ENCODE measurements around the gene ERC2. TPM values are rescaled to one million over a fixed set of nuclear protein-coding genes. Genes with fewer than 3 reads are reported as not detected.
A peak's percentile ranks its signal among the peaks of the same experiment; 100 is the strongest.

ERC2 gene
- total RNA-seq, 4 donors from 2014 or later: 5.3 to 8.8 (median 7.8) TPM

- intact Hi-C loops (cut with DNase I): no loop called here
- Histone ChIP-seq H3K27ac (no peak overlapping the region), H3K9me3 (no peaks in the 10 kb centered on the region), H3K4me3 (replicated peaks in 1 of 3) (no peak overlapping the region), H3K27me3 (no peaks in the 10 kb centered on the region), H3K4me1 (no peaks in the 10 kb centered on the region), H3K36me3 (no peaks in the 10 kb centered on the region)
- DNase-seq: no peak
- WGBS, 2 donors: 63 to 73% methylated on average over 5 of the region's 5 CpGs
- no peak for TF ChIP-seq CTCF (IDR thresholded peaks at IDR 0.05)
- TF ChIP-seq POLR2A (IDR thresholded peaks at IDR 0.05): no peak
These were observed 789.6 kb downstream of the ERC2 start for GRCh38 chr3:55678546-55679216.

GRCh38 chr3:55676643-55677042 lies 791.6 kb downstream of the ERC2 start:
- 58 to 67% methylated on average over 3 of the region's 3 CpGs for WGBS, 2 donors
- Histone ChIP-seq H3K4me3 (replicated peaks in 1 of 3) (no peak overlapping the region), H3K27ac (no peak overlapping the region), H3K9me3 (no peaks in the 10 kb centered on the region), H3K27me3 (no peaks in the 10 kb centered on the region), H3K4me1 (no peaks in the 10 kb centered on the region), H3K36me3 (no peaks in the 10 kb centered on the region)
- TF ChIP-seq POLR2A (IDR thresholded peaks at IDR 0.05) (no peak), CTCF (IDR thresholded peaks at IDR 0.05) (no peak)
- peak in 1 of 2 donors; percentile 7 for DNase-seq
- intact Hi-C loops (cut with DNase I): no loop called here

- Histone ChIP-seq H3K27ac (no peak overlapping the region), H3K4me3 (replicated peaks in 1 of 3) (no peak overlapping the region), H3K4me1 (no peaks in the 10 kb centered on the region), H3K36me3 (no peaks in the 10 kb centered on the region), H3K9me3 (no peaks in the 10 kb centered on the region), H3K27me3 (no peaks in the 10 kb centered on the region)
- intact Hi-C loops (cut with DNase I): no loop called here
- WGBS, 2 donors: 84 to 88% methylated on average over 3 of the region's 3 CpGs
- DNase-seq: no peak
- no peak for TF ChIP-seq CTCF (IDR thresholded peaks at IDR 0.05)
- no peak for TF ChIP-seq POLR2A (IDR thresholded peaks at IDR 0.05)
These were observed 792.8 kb downstream of the ERC2 start for GRCh38 chr3:55675478-55675877.

- WGBS, 2 donors: 56 to 66% methylated on average over 6 of the region's 6 CpGs
- no peak for TF ChIP-seq POLR2A (IDR thresholded peaks at IDR 0.05)
- TF ChIP-seq CTCF (IDR thresholded peaks at IDR 0.05): no peak
- DNase-seq: no peak
- H3K9me3 ChIP-seq: no peaks in the 10 kb centered on the region
- no peaks in the 10 kb centered on the region for H3K36me3 ChIP-seq
- no peak overlapping the region for H3K27ac ChIP-seq
- no peaks in the 10 kb centered on the region for H3K4me1 ChIP-seq
- H3K4me3 ChIP-seq (replicated peaks in 1 of 3): no peak overlapping the region
- no peaks in the 10 kb centered on the region for H3K27me3 ChIP-seq
- intact Hi-C loops (cut with DNase I): no loop called here
These were observed 794.5 kb downstream of the ERC2 start for GRCh38 chr3:55673764-55674163.

GRCh38 chr3:55669133-55669532 lies 799.1 kb downstream of the ERC2 start:
- intact Hi-C loops (cut with DNase I): no loop called here
- no peak for DNase-seq
- H3K27ac ChIP-seq: no peak overlapping the region
- TF ChIP-seq CTCF (IDR thresholded peaks at IDR 0.05) (no peak), POLR2A (IDR thresholded peaks at IDR 0.05) (no peak)
- no peaks in the 10 kb centered on the region for H3K9me3 ChIP-seq
- 61 to 69% methylated on average over 2 of the region's 2 CpGs for WGBS, 2 donors
- H3K36me3 ChIP-seq: no peaks in the 10 kb centered on the region
- H3K27me3 ChIP-seq: no peaks in the 10 kb centered on the region
- H3K4me1 ChIP-seq: no peaks in the 10 kb centered on the region
- H3K4me3 ChIP-seq (replicated peaks in 1 of 3): no peak overlapping the region
